ENCODE results near the gene UGT1A6. TPM values are rescaled to one million over a fixed set of nuclear protein-coding genes. Genes with fewer than 3 reads are reported as not detected.
A peak's percentile ranks its signal among the peaks of the same experiment; 100 is the strongest.
"Not testable (repeated sequence)": the region's sequence is repeated elsewhere in the genome, so short reads cannot be mapped to it uniquely, and the experiment has no call there.

Gene UGT1A6
- total RNA-seq, 1 experiment from 2014 or later: 130 TPM

DNA sequence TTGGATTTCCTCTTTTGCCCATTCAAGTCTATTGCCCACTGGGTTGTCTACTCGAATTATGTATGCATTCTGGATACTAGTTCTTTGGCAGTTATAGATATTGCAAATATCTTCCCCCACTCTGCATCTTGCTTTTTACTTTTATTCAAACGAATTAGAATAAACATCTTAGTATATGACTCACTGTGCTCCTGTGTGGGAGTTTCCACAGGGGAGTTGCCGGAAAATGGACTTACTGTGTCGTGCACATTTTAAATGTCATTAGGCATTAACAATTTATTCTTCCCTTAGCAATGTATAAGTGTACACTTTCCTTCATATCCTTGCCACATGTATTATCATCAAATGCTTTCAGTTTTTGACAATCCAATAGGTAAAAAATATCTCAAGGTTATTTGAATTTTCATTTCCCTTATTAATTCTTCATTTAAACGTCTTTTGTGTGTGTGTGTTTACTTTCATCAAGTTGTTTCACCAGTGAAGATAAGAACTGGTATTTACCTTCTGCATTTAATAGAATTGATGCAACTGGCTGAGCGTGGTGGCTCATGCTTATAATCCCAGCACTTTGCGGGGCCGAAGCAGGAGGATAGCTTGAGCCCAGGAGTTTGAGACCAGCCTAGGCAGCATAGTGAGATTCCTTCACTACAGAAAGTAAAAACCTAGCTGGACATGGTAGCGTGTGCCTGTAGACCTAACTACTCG, 15.4 kb downstream of the UGT1A6 start:
- in situ Hi-C loops (cut with HindIII; ENCODE audit: low pct_unique_long_range_greater_than_20kb, low sequenced_read_pairs): no loop called here

DNA sequence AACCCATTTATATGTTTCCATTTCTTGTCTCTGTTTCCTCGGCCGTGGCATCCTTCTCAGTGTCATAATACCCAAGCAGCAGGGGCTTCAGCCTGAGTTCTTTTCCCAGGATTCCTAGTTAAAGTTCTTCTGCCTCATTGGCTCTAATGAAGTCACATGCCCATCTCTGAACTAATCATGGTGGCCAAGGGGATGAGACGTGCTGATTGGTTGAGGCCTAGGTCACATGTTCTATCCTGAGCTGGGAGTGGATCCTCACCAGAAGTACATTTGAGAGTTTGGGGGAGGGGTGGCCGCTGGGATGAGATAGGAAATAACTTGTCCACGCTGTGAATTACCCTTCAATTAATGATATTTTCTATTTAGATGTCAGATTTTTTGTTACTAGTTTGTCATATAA, 16.3 kb downstream of the UGT1A6 start:
- in situ Hi-C loops (cut with HindIII; ENCODE audit: low pct_unique_long_range_greater_than_20kb, low sequenced_read_pairs): no loop called here

More for the DNA sequence above, 15.4 kb downstream of the UGT1A6 start:
- DNase-seq (ENCODE audit: low read depth): no peak

DNA sequence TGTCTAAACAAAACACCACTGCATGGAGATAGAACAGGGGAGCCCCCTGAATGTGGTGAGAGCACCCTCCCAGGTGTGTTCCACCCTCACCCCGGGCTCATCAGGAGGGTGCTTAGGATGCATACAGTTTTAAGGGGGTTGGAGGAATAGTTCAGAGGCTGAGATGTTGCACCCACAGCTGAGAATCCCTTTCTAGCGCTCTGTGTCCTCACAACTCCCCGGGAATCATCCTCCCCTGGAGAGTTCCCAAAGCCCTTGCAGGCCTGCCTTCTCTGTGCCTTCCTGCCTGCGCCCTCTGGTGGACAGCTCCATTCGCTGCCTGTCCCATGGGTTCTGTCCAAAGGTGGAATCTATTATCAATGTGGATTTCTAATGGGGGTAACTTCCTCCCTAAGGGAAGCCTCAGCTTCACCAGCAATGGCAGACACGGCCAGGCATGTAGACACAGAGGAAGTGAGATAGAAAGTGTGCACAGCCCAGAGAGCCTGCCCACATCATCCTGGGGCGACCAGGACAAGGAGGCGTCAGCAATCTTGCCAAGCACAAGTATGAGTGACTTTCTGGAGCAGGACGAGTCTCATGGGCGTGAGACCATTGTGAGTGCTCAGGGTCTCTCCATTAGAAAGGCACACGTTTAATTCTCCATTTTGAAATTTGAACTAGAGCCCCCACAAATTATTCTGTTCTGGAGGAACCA, 18.8 kb downstream of the UGT1A6 start:
- DNase-seq (ENCODE audit: low read depth): peak; percentile 48
- in situ Hi-C loops (cut with HindIII; ENCODE audit: low pct_unique_long_range_greater_than_20kb, low sequenced_read_pairs): no loop called here

More for the DNA sequence above, 16.3 kb downstream of the UGT1A6 start:
- DNase-seq (ENCODE audit: low read depth): peak; percentile 72

DNA sequence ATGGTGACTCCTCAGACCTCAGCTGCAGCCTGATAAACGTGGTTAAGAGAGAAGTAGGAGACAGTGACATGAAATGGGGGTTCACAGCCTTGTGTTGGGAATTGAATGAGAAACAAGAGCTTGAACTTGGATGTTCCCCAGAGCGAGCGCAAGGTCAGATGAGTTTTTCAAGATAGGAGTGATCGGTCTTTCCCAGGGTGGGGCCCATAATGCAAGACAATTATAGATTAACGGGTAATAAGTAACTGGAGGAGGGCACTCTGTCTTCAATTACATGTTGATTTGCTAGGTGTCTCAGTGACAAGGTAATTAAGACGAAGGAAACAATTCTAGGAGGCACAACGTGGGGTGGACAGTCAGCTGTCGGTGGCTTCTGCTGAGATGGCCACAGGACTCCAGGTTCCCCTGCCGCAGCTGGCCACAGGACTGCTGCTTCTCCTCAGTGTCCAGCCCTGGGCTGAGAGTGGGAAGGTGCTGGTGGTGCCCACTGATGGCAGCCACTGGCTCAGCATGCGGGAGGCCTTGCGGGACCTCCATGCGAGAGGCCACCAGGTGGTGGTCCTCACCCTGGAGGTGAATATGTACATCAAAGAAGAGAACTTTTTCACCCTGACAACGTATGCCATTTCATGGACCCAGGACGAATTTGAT, 20.0 kb downstream of the UGT1A6 start, which contains the start of gene UGT1A5:
TSS of gene UGT1A5 (plus strand) at position 297 of the 651 bp plus-strand sequence. CDS start at position 382, 85 bp downstream.
- in situ Hi-C loops (cut with HindIII; ENCODE audit: low pct_unique_long_range_greater_than_20kb, low sequenced_read_pairs): no loop called here
- no peak for DNase-seq (ENCODE audit: low read depth)

DNA sequence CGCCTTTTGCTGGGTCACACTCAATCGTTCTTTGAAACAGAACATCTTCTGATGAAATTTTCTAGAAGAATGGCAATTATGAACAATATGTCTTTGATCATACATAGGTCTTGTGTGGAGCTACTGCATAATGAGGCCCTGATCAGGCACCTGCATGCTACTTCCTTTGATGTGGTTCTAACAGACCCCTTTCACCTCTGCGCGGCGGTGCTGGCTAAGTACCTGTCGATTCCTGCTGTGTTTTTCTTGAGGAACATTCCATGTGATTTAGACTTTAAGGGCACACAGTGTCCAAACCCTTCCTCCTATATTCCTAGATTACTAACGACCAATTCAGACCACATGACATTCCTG, 20.5 kb downstream of the UGT1A6 start:
- in situ Hi-C loops (cut with HindIII; ENCODE audit: low pct_unique_long_range_greater_than_20kb, low sequenced_read_pairs): no loop called here
- DNase-seq (ENCODE audit: low read depth): no peak

DNA sequence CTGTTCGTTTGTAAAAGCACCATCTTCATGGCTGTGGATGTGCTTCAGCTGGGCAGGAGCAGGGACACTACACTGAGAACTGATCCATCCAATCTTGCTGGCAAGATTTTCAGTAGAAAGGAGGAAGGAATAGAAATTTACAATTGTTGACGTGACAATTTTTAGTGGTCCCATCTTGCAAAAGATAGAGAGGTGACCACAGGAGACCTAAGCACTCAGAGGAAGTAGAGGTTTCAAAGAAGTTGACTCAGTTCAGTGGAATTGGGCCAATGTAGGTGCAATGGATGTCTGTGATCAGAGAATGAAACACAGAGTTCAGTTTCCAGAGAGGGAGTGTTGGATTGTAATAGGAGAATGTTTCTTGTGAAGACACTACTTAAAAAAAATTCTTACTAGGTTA, 21.4 kb downstream of the UGT1A6 start:
- in situ Hi-C loops (cut with HindIII; ENCODE audit: low pct_unique_long_range_greater_than_20kb, low sequenced_read_pairs): no loop called here
- no peak for DNase-seq (ENCODE audit: low read depth)

DNA sequence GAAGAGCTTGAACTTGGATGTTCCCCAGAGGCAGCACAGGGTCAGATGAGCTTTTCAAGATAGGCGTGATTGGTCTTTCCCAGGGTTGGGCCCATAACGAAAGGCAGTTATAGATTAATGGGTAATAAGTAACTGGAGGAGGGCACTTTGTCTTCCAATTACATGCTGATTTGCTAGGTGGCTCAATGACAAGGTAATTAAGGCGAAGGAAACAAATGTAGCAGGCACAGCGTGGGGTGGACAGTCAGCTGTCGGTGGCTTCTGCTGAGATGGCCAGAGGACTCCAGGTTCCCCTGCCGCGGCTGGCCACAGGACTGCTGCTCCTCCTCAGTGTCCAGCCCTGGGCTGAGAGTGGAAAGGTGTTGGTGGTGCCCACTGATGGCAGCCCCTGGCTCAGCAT, 25.9 kb downstream of the UGT1A6 start, which contains the start of gene UGT1A4:
TSS of gene UGT1A4 (plus strand) at position 185 of the 400 bp plus-strand sequence. CDS start at position 270, 85 bp downstream.
- DNase-seq (ENCODE audit: low read depth): no peak
- in situ Hi-C loops (cut with HindIII; ENCODE audit: low pct_unique_long_range_greater_than_20kb, low sequenced_read_pairs): no loop called here

DNA sequence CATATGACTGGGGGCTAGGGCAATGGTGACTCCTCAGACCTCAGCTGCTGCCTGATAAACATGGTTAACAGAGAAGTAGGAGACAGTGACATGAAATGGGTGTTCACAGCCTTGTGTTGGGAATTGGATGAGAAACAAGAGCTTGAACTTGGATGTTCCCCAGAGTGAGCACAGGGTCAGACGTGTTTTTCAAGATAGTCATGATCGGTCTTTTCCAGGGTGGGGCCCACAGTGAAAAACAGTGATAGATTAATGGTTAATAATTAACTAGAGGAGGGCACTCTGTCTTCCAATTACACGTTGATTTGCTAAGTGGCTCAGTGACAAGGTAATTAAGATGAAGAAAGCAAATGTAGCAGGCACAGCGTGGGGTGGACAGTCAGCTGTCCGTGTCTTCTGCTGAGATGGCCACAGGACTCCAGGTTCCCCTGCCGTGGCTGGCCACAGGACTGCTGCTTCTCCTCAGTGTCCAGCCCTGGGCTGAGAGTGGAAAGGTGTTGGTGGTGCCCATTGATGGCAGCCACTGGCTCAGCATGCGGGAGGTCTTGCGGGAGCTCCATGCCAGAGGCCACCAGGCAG, 36.1 kb downstream of the UGT1A6 start, which contains the start of gene UGT1A3:
TSS of gene UGT1A3 (plus strand) at position 320 of the 579 bp plus-strand sequence. CDS start at position 405, 85 bp downstream.
- in situ Hi-C loops (cut with HindIII; ENCODE audit: low pct_unique_long_range_greater_than_20kb, low sequenced_read_pairs): no loop called here
- peak; percentile 61 for DNase-seq (ENCODE audit: low read depth)

DNA sequence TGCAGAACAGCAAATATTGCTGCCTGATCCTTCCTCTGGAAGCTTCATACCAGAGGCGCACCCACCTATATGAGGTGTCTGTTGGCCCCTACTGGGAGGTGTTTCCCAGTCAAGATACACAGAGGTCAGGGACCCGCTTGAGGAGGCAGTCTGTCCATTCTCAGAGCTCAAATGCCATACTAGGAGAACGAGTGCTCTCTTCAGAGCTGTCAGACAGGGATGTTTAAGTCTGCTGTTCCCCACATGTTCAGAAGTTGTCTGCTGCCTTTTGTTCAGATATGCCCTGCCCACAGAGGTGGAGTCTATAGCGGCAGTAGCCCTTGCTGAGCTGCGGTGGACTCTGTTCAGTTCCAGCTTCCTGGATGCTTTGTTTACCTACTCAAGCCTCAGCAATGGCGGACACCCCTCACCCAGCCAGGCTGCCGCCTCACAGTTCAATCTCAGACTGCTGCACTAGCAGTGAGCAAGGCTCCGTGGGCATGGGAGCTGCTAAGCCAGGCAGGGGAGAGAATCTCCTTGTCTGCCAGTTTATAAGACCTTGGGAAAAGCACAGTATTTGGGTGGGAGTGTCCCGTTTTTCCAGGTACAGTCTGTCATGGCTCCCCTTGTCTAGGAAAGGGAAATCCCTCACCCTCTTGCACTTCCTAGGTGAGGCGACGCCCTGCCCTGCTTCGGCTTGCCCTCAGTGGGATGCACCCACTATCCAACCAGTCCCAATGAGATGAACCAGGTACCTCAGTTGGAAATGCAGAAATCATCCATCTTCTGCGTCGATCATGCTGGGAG, 44.4 kb downstream of the UGT1A6 start:
- DNase-seq (ENCODE audit: low read depth); in situ Hi-C loops (cut with HindIII; ENCODE audit: low pct_unique_long_range_greater_than_20kb, low sequenced_read_pairs): not testable (repeated sequence)

DNA sequence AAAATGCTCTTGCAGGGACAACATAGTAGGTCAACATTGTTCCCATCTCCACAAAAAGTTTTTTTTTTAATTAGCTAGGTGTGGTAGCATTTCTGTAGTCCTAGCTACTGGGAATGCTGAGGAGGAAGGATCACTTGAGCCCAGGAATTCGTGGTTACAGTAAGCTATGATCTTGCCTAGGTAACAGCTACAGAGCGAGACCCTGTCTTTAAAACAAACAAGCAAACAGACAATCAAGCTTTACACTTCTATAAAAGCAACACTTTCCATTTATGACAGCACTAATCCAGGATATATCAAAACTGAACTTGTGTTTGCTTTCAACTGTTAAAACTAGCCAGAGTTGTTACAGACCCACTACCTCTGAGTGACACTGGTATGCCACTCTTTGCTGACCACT, 48.2 kb downstream of the UGT1A6 start:
- DNase-seq (ENCODE audit: low read depth): no peak
- in situ Hi-C loops (cut with HindIII; ENCODE audit: low pct_unique_long_range_greater_than_20kb, low sequenced_read_pairs): no loop called here

DNA sequence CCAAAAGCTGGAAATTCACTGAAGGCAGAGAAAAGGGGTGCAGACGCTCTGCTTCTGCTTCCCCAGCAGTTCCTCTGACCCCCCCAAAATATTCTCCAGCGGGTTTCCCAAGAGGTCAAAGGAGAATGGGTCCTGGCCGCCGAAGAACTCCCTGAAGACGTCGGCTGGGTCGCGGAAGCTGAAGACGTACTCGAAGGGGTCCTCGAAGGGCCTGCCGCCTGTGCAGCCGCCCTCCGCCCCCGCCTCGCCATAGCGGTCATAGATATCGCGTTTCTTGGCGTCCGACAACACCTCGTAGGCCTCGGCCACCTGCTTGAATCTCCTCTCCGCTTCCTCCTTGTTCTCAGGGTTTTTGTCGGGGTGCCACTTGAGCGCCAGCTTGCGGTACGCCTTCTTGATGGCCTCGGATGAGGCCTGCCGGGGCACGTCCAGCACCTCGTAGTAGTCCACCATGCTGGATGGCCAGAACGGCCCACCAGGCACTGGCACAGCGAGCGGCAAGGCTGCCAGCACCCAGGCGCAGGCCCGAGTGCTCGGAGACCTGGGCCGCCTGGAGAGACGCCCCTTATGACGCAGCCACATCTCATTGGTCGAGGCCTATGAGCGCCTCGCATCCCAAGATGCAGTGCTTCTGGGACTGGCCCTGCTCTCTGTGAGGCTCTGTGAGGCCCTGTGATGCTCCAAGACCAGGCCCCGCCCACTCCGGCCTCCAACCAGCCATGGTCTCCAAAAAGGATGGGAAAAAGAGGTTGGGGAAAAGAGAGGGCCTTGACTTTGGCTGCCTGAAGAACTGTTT, 51.0 kb downstream of the UGT1A6 start:
- in situ Hi-C loops (cut with HindIII; ENCODE audit: low pct_unique_long_range_greater_than_20kb, low sequenced_read_pairs): no loop called here
- no peak for DNase-seq (ENCODE audit: low read depth)

DNA sequence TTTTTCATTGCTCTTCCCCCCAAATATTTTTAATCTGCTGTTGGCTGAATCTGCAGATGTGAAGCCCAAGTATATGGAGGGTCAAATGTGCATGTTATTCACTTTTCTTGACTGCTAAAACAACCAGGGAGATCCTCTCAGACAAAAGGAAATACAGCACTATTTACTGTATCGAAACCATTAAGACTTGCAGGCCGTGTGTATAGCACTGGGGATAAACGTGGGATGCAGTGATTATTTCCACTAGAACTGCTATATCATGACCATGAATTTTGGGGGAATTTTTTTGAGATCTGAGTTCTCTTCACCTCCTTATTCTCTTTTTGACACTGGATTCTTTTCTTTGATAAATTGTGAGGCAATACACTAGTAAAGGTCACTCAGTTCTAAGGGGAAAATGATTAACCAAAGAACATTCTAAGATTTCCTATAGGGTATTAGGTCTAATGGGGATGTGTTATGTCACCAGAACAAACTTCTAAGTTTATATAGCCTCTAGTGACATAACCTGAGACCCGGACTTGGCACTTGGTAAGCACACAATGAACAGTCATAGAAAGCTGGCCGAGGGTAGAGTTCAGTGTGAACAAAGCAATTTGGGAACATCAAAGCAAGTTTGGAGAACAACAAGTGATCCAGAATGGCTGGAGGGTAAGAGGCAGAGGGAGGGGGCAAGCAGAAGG, 52.5 kb downstream of the UGT1A6 start:
- no peak for DNase-seq (ENCODE audit: low read depth)
- in situ Hi-C loops (cut with HindIII; ENCODE audit: low pct_unique_long_range_greater_than_20kb, low sequenced_read_pairs): no loop called here

DNA sequence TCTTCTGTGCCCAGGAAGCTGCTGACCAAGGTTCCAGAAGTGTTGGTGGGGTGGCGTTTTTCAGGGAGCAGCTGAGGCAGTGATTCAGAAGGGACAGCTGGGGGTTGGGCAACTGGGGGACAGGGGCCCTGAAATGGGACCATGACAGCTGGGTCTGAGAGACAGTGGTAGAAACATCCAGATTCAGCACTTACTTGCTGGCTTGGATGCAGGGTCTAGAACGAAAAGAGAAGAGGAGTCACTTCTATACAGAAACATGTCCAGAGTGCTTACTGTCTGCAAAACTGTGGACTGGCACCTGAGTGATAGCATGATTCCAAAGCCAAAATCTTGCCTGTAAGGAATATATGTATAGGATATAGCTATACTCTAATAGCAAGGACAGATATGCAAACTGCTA, 53.1 kb downstream of the UGT1A6 start:
- DNase-seq (ENCODE audit: low read depth); in situ Hi-C loops (cut with HindIII; ENCODE audit: low pct_unique_long_range_greater_than_20kb, low sequenced_read_pairs): not testable (repeated sequence)

DNA sequence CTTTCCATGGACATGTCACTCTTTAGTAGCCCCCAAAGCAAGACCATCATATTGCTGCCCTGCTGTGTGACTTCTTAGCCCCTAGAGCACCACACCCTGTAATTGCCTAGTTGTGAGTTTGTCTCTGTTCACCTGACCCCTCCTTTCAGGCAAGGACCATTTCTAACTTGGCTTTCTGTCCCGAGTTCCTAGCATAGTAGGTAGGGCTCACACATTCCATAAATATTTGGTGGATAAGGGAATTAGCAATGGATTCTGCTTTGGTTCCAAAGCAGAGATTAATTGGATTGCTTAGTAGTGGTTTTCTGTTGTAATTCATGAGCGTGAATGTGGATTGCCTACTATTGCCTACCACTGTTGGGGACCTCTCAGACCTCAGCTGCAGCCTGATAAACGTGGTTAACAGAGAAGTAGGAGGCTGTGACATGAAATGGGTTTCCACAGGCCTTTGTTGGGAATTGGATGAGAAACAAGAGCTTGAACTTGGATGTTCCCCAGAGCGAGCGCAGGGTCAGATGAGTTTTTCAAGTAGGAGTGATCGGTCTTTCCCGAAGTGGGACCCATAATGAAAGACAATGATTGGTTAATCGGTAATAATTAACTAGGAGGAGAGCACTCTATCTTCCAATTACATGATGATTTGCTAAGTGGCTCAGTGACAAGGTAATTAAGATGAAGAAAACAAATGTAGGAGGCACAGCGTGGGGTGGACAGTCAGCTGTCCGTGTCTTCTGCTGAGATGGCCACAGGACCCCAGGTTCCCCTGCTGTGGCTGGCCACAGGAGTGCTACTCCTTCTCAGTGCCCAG, 54.0 kb downstream of the UGT1A6 start:
- in situ Hi-C loops (cut with HindIII; ENCODE audit: low pct_unique_long_range_greater_than_20kb, low sequenced_read_pairs): no loop called here
- DNase-seq (ENCODE audit: low read depth): no peak

DNA sequence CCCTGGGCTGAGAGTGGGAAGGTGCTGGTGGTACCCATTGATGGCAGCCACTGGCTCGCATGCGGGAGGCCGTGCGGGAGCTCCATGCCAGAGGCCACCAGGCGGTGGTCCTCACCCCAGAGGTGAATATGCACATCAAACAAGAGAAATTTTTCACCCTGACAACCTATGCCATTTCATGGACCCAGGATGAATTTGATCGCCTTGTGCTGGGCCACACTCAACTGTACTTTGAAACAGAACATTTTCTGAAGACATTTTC, 54.5 kb downstream of the UGT1A6 start:
- in situ Hi-C loops (cut with HindIII; ENCODE audit: low pct_unique_long_range_greater_than_20kb, low sequenced_read_pairs): no loop called here
- no peak for DNase-seq (ENCODE audit: low read depth)

DNA sequence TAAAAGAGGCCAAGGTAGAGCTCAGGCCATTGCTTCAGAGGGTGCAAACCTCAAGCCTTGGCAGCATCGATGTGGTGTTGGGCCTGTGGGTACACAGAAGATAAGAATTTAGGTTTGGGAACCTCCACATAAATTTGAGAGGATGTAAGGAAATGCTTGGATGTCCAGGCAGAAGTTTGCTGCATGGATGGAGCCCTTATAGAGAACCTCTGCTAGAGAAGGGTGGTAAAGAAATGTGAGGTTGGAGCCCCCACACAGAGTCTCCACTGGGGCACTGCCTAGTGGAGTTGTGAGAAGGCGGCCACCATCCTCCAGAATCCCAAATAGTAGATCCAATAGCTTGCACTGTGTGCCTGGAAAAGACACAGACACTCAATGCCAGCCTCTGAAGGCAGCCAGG, 58.0 kb downstream of the UGT1A6 start:
- in situ Hi-C loops (cut with HindIII; ENCODE audit: low pct_unique_long_range_greater_than_20kb, low sequenced_read_pairs); DNase-seq (ENCODE audit: low read depth): not testable (repeated sequence)
